8988T (cell line): ENCODE data around the gene ARPP21.
"Not testable (repeated sequence)": the region's sequence is repeated elsewhere in the genome, so short reads cannot be mapped to it uniquely, and the experiment has no call there.

Experiments
- DNase-seq: peaks from one replicate; pipeline ENCODE4 v3.0.0; 2011

Gene ARPP21

DNA sequence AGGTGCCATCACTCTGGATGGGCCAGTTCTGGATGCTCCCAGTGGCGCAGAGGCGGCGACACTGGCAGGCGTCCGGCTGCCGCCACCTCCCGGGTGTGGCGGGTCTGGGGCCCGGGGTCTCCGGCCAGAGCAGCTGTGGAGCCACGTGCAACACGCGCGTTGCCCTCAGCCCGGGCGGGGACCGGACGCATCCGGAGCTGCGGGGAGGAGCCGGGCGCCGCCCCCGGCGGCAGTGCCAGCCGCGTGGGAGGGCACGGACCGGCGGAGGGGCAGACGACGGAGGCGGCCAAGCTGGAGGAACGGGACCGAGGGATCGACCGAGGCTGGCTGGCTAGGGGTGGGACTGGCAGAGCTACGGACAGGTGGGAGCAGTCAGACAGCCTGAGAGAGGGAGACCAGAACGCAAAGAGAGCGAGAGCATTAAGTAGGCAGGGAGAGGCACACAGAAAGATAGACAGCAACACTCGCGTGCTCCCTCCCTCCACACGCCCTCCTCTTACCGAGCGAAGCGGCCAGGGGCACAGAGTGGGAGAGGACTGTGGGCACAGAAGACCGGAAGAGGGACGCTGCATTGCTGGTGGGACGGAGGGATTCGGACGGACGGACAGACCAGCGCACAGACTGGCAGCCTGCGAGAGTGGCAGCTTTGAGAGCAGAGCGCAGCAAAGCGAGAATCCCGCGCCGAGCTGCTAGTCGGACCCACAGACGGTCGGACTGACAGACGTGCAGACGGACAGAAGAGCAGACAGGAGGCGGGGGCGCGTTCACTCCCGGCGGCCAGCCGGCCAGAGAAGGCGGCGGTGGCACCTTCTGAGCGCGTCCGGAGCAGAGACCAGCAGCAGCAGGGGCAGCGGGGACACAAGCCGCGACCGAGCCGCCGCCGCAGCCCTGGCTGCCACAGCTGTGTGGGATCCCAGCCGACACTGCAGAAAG lies at the start of gene ARPP21:
TSS of gene ARPP21 (plus strand) at position 272 of the 933 bp plus-strand sequence. CDS start 42,227 bp downstream, outside the sequence.
- no peak for DNase-seq

DNA sequence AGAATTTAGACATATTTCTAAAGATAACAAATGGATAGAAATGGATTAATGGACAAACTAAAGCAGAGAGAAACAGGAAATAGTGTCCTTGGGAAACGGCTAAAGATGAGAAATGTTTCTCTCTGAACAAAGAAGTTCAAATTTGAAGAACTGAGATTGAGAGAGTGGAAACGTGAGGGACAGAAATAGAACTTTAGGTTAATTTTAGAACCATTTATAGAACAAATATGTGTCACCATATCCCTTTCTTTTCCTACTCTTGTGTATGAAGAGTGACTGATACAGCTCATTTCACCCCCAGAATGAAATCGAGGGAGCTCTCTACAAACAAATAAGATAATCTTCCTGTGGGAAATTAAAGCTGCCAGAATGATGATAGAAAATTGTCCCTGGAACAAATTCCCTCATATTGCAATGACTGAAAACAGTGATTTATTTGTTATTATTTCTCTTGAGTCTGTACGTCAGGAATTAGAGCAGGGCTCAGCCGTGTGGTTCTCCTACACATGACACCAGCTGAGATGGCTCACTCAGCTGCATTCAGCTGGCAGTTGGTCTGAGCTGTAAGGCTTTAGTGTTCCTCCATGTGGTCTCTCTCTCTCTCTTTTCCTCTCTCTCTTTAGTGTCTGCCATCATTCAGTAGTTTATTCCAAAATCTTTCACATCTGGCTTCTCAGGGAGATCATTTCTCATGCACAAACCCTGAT lies 46.6 kb upstream of the ARPP21 start:
- DNase-seq, result no peak

DNA sequence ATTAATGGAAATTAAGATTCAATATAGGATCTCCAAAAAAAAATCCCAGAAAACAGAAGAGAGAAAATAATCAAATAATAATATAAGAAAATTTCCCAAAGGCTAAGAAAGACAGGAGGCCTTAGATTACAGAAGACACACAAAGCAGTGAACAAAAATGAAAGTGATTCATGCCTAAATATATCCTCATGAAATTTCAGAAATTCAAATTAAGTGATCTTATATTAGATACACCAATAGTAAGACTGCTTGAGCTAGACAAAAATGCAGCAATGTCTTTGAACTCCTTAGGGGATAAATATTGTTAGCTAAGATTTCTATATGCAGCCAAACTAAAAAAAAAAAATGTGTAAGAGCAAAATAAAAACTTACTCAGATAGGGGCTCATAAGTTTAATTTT lies 44.6 kb upstream of the ARPP21 start:
- no peak for DNase-seq

DNA sequence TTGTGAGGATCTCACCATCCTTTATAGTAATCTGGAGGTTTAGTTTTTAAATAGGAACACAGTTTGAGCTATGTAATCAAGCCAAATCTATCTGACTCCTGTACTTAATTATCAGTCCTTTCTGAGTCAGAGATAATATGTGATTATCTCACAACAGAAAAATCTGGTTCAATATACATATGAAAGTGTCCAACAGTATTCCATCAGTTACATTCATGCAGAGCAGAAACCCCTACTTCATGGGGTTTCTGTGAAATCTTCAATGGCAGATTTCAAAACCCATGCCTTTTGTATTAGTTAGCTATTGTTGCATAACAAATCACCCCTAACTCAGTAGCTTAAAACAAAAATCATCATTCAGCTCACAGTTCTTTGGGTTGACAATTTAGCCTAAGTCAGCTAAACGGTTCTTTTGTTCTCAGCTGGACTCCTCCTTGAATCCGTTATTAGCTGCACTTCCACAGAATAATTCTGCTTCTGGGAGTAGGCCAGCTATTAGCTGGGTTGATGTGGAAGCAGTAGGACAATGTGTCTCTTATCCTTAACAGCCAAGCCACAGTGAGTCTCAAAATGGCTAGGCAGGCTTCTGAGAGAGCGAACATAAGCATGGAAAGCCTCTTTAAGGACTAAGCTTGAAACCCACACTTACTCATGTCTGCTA lies 42.9 kb upstream of the ARPP21 start:
- no peak for DNase-seq

DNA sequence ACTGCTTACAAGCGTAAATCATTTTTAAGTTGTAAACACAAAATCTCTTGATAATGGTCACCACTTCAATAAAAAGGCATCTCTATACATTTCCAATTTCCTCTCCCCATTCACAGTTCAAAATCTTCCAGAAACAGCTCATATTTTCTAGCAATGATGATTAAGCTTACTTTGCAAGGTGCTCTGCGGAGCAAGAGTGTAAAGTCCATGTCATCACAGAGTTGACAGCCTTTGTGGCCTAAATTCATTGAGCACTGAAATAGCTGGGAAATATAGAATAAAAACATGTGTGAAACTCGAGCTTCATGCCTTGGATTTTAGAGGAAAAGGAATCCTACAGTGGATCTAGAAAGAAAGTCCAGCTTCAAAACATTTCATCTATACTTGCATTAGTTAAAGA lies 41.8 kb upstream of the ARPP21 start:
- DNase-seq, result no peak

DNA sequence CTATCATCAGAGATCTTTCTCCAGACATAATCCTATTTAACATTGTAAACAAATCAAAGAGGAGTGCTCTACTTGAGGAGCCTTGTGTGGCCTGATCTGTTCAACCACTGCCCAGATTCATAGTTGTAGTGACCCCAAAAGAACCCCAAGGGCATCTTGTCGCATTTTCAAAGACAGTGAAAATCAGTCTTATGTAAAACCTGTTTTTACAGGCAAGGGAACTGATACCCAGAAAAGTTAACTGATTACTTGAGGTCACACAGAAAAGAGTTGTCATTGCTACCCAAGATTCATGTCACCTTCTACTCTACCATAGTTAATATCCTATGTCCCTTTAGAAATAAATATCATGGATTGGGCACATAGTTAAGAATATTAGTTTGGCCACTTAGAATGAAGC lies 40.5 kb upstream of the ARPP21 start:
- DNase-seq, result no peak

DNA sequence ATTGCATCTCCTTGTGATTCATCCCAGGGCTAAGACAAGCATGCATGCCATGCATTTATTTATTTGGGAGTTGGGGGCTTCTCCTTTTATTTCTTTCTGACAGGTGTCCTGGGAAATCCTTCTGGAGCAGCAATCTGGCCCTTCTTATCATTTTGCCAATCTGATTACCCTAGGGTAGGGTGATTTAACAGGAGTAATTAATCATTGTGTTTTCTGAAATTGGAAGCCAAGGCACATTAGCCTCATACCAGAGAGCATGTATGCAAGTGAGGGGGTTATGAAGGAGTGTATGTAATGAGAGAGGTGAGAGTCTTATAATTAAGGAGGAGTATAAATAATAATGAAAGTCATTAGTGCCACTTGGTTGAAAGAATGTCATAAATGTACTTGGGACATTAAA lies 37.4 kb upstream of the ARPP21 start:
- no peak for DNase-seq

DNA sequence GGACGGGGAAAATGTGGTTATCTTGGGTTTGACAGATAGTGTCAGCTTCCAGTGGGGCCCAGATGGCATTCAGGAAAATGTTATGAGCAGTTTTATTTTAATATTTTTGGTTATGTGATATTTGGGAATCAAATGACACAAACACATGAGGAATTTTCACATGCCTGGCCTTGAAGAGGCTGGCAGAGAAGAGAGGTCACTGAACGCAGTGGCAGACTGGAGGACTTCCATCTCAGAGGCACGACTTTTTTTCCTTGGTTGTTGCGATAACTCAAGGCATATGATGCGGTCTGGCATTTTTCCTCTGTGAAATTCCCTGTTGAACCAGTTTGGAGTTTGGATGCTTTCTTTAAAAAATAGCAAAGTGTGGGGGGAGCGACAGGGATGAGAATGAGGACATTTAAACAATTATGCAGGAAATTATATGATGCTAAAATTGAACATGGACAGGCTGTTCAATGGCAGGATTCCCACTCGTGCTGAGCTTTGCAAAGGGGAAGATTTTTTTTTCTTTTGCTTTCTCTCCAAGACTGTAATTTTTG lies 36.9 kb upstream of the ARPP21 start:
- no peak for DNase-seq

DNA sequence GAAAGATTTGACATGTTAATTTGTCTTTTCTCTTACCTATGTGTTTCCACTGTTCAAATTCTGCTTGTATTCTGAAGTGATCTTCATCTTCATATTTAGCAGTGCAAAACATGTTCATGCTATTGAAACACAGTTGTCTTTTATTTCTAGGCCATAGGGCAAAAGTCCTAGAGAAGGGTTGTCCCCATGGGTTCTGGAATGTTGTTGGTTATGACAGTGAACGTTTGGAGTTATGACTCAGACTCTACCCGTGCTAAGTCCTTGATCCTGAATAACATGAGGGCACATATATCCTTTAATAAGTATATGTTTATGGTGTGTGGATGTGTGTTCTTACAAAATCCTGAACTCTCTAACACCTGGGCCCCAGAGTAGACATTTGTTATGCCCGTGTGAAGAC lies 23.0 kb upstream of the ARPP21 start:
- no peak for DNase-seq

DNA sequence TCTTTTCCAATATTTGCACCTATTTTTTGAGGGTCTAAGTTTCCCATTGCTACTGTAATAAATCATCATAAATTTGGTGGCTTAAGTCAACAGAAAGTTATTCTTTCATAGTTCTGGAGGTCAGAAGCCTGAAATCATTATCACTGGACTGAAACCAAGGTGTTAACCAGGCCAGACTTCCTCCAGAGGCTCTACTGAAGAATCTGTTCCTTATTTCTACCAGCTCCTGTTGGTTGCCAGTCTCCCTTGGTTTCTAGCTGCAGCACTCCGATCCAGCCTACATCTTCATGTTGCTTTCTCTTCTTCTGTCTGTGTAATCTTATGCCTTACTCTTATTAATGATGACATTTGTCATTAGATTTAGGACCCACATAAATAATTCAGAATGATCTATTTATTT lies 22.0 kb upstream of the ARPP21 start:
- DNase-seq, result no peak

DNA sequence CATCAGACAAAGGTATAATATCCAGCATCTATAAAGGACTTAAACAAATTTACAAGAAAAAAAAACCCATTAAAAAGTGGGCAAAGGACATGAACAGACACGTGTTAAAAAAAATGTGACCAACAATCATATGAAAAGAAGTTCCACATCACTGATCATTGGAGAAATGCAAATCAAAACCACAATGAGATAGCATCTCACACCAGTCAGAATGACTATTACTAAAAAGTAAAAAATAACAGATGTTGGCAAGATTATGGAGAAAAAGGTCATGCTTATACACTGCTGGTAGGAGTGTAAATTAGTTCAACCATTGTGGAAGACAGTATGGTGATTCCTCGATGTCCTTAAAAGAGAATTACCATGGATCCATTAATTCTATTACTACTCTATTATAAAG lies 19.1 kb upstream of the ARPP21 start:
- DNase-seq, result not testable (repeated sequence)

DNA sequence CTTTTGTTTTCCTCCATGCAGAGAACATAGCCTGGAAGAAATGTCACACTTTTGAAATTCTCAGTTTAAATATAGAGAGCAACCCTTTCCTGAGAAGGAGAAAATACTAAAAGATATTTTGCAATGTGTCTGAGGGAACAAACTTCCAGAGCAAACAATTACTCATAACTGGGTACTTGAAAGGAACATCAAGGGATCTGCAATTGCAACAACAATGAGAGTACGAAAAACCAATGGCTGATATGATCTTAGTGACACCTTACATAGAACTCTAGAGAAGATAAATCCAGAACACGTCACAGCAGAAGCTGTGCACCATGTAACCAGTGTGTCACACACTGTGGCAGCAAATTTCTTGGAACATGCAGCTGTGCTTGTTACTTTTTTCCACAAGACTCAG lies 14.6 kb upstream of the ARPP21 start:
- DNase-seq, result no peak

DNA sequence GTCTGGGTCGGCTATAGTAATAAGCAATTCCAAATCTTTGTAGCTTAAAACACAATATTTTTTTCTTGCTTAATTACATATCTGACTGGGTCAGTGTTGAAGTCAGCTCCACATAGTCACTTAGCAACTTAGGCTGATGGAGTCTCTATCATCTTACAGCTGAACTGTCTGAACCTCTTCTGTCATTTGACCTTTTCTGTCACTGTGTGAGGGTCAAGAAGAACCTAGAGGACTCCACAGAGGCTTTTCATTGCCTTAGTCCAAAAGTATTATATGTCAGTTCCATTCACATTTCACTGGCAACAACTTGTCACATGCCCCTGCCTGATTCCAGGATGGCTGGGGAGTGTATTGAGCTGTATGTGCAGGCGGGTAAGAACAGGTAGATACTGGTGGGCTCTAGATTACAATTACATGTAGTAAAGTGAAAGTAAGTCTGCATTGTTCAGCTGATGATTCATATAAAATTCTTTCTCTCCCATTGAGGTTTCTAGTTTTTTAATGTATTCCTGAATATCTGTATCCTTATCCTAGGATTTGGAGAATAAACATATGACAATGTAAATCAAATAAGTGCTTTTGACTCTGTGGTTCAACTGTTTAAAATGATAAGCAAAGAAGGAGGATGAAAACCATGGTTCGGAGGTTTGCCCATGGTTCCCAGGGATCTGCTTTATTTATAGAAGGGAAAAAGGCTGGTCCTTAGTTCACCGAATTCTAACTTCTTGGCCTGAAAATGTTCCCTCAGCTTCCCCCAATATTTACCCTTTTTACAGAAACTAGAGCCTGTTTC lies 5.8 kb upstream of the ARPP21 start:
- no peak for DNase-seq

DNA sequence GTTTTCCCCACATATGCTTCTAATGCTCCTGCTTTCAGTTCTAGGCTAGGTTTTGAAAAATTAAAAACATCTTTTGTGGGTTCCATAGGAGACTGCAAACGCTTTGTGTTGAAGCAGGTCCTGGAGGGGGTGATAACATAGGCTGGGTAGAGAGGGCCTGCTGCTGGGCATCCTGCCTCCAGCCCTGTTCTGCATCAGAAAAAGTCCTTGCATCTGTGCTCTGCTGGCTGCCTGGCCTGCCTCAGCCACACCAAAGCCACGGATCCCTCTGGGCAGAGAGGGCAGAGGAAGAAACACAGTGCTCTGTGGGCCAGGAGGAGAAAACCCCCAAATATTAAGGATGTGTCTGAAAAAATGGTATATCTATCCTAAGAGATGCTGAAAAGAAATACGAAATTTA lies 3.9 kb upstream of the ARPP21 start:
- DNase-seq, result no peak

DNA sequence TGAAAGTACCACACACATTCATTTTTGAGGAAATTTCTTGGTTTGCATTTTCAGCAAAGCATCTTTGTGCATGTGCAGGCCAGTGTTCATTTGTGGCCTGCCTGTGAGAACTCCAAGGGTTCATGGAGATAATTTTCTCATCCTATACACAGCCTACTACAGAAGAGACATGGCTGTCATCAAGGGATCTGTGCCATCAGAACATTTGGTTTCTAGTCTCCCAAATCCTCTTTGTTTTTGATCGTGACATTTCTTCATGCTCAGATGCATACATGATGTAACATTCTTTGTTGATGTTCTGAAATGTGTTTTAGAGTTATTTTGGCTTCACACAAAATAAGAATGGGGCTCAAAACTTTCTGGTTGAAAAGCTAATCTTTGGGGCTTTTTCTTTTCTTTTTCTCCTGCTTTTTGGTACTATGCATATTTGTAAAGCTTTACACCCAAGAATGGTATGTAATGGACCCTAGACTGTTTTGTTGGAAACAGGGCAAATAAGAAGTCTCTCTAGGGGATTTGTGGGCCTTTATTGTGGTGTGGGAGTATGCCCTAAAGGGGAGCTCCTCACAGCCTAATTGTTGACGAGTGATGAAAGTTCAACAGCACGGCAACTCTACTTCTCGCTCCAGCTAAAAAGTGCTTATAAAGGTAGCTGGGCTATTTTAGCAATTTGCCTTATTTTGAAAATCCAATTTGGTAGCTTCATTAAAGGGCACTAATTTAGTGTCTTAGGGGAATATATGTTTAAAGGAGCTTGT lies 3.2 kb upstream of the ARPP21 start:
- DNase-seq, result no peak

DNA sequence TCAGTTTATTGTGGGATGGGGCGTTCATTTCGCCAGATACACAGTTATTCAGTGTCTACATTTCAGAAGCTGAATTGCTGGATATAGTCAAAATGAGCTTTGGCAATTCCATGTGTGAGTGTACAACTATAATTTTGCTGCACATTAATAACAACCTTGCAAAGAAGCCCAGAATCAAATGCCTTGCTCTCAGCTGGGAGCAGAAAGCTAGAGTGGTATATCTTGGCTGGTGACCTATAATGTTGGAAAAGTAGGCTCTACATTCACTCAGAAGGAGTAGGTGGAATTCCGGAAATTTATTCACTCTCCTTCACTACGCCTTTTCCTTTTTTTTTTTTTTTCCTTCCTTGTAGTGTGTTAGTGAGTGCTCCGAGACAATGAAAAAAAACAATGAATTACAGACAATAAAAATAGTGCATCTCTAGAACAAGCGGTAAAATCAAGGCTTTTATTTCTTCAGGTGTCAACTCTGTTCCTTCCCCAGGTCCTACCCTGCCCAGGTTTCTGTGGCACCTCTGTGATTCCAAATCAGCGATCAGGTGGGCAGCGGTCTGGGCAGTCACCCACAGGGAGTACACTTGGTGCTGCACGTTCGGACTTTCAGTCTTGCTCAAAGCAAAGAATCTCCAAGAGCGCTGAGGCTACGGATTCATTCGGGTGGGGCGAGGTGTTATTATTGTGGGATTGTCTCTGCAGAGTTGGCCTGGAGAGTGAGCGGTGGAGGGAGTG lies 910 bp upstream of the ARPP21 start:
- DNase-seq, result no peak

DNA sequence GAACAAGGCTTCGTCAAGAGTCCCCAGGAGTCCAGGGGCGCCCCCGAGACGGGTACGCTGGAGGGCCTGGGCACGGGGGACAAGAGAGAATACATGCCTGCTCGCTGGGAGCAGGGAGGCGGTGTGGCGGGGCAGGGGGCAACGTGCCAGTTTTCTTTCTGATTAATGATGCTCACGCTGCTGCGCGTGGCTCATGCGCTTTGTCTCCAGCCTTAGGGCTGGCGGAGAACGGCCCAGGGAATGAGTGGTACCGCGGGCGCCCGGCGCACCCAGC lies 408 bp upstream of the ARPP21 start:
- DNase-seq, result no peak

DNA sequence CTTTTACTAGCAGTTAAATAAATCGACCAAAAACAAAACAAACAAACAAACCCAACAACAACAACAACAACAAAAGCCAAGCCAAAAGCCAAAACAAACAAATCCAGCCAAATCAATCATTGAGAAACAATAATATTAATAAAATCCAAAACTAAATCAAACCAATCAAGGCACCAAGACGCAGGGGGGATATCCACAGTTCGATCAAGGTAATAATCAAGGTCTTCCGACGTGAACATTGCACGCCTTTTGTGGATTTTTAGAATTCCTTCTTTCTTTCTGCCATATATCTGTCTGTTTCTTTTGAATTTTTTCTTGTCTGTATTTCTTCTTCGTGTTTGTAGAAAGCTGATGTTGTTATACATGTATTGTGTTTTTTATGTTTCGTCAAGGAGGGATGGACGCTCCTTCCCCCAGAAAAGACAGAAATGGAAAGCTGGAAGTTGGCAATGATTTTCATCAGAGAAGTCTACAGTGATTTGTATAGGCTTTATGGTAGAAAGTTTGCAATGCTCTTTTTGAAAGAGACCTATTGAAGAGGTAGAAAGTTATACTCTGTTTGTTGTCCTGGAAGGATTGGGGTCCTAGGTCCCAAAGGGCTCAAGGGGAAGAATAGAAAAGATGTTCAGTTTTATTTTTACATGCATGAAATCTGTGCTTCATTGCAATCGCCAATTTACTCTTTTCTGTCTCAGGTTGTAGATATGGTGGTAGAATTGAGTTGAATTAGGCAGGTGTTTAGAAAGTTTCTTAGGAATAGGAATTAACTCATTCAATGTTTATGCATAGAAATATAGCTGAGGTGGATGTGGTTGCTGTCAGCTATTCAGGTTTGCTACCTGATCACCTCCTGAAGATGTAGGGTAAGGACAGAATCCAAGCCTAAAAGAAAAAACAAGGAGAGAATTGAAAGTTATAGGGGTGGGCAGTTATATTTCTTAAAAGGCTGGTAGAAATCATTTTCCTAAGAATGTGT lies 1.2 kb downstream of the ARPP21 start:
- no peak for DNase-seq

DNA sequence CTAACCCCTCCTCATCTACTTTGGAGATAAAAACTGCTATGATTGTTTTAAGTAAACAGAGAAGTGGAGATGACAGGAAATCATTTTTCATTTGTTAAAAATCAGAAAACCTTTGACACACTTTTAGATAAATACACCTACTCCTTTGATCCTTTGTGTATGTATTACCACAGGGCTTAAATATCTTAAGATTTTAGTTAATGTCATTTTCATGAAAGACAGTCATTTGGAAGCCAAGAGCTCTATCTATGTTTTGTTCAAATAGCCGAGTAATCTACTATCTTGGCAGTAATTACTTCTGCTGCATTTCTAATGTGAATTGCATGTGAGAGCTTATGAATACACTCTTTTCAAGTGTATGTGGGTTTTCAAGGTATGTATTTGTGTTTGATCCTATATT lies 2.0 kb downstream of the ARPP21 start:
- DNase-seq, result no peak

DNA sequence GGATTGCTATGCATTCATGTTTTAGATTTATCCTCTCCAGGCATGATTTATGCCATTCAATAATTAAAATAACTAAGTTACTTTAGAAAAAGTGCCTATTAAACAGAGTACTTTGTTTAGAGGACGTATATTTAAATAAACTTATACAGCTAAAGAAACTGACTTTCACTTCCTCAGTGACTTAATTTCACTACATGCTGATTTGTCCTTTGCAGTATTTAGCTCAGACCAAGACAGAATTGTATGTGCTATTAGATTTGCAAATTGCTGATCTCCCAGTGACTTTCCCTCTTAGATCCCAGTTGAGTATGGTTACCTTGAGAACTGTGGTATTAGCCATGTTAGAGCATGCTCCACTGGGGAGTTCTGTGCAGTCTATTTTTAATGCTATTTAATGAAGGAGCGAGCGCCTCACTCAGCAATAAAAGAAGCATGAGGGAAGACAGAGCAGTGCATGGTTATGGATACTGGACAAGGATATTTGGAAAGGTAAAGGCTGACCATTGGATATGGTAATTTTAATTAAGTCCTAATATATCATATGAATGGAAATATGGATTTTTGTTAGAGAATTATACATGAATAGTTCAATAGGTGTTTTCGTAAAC lies 2.7 kb downstream of the ARPP21 start:
- DNase-seq, result no peak
